MM.1S (cell line): Measurements from ENCODE around the gene ZNRF3.

Source experiments
- EZH2 ChIP-seq: fragments of 300-600 bp; sonication (generic); optimal IDR thresholded peaks from 2 replicates; pipeline ENCODE3; 2017; ENCODE audit warnings: low read depth, mild to moderate bottlenecking, antibody characterized with exemption, low read length, mixed read lengths
- TF ChIP-seq, protein P1 (sequence below): fragments of 300-600 bp; sonication (generic); IDR thresholded peaks from 2 replicates; pipeline ENCODE4 v1.5.1; 2016; ENCODE audit warnings: antibody characterized with exemption, low read length, mixed read lengths

DNA sequence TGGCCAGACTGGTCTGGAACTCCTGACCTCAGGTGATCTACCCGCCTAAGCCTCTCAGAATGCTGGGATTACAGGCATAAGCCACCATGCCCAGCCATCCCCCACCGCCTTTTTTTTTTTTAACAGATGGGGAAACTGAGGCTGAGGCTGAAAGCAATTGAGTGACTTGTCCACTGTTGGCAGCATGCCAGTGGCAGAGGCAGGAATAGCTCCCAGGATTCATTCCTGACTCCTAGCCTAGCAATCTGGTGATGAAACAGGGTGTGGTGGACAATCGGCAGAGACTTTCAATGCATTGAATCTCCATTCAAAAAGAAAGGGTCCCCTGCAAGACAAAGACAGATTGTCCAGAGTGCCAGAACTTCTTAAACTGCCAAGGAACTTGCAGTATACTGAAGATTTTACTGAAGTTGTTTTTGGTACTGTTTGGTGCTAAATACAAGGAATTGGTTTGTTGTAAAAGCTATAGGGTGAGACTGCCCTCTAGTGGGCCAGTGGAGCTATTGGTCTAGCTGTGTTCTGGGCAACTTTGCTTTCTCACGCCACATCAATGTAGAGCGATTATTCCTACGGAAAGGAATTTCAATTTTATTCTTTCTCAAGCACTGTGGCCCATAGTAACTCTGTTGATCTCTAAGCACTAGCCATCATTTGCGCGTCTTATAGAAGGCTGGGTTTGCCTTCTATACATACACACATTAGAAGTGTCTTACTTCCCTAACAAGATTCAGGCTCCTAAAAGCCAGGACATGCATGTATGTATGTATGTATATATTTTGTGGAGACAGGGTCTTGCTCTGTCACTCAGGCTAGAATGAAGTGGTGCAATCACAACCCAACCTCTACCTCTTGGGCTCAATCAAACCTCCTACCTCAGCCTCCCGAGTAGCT is 157.3 kb downstream of the ZNRF3 start:
- TF ChIP-seq, protein P1, sequence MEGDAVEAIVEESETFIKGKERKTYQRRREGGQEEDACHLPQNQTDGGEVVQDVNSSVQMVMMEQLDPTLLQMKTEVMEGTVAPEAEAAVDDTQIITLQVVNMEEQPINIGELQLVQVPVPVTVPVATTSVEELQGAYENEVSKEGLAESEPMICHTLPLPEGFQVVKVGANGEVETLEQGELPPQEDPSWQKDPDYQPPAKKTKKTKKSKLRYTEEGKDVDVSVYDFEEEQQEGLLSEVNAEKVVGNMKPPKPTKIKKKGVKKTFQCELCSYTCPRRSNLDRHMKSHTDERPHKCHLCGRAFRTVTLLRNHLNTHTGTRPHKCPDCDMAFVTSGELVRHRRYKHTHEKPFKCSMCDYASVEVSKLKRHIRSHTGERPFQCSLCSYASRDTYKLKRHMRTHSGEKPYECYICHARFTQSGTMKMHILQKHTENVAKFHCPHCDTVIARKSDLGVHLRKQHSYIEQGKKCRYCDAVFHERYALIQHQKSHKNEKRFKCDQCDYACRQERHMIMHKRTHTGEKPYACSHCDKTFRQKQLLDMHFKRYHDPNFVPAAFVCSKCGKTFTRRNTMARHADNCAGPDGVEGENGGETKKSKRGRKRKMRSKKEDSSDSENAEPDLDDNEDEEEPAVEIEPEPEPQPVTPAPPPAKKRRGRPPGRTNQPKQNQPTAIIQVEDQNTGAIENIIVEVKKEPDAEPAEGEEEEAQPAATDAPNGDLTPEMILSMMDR = peak; percentile 98
- TF ChIP-seq EZH2 = no peak
